HCT116 (cell line): Measurements from ENCODE around the gene MTIF3. TPM values are rescaled to one million over a fixed set of nuclear protein-coding genes. Genes with fewer than 3 reads are reported as not detected.

Source experiments
- ATAC-seq: fragments of 200-7000 bp; cut with Tn5 transposase; 2 replicates; pipeline ENCODE4 v1.9.1; 2020; ENCODE audit warnings: mild to moderate bottlenecking, moderate library complexity
- BruUV-seq: library from RNA; stranded (reverse); fragments of 400-500 nt; replicated peaks from 2 replicates; lab custom pipeline; 2021; lab: Mats Ljungman, UMichigan
- CTCF ChIA-PET: fragments of 300-600 bp; sonication (Branson Sonifier 250); formaldehyde crosslinking; loops from one replicate; lab custom pipeline; 2021; ENCODE audit warnings: antibody characterized with exemption; lab: Charles Lee
- POLR2A ChIA-PET: fragments of 300-600, 350-600 bp; sonication (Branson Sonifier 250); formaldehyde crosslinking; loops from one replicate; lab custom pipeline; 2021; ENCODE audit warnings: antibody characterized with exemption; lab: Charles Lee
- RAD21 ChIA-PET, 2 experiments: fragments of 300-600 bp; sonication (Branson Sonifier 250); formaldehyde crosslinking; loops; one replicate each; lab custom pipeline; 2023; ENCODE audit warnings: low total read pairs in 2 of 2; ENCODE audit not compliant: uncharacterized antibody in 2 of 2, unreplicated experiment in 2 of 2, low non-redundant PET in 1 of 2; lab: Charles Lee
- DNase-seq: peaks from one replicate; pipeline ENCODE4 v3.0.0-alpha.2; 2010; ENCODE audit warnings: low read depth, low spot score
- H2AFZ ChIP-seq: fragments of 200-600 bp; shearing (Covaris generic), sonication (generic); 2 replicates; pipeline ENCODE4 v1.6.1; 2017; ENCODE audit warnings: low read depth, mixed run types, mixed read lengths, antibody characterized with exemption, low read length; ENCODE audit not compliant: poor library complexity, severe bottlenecking
- H3K27ac ChIP-seq: 2 replicates; pipeline ENCODE4 v1.5.1; 2012; ENCODE audit warnings: low read depth, low read length
- H3K27me3 ChIP-seq: fragments of 200-600 bp; sonication (generic); 2 replicates; pipeline ENCODE4 v1.6.1; 2016; ENCODE audit warnings: mixed run types, low read length, mixed read lengths; ENCODE audit not compliant: insufficient read depth
- H3K36me3 ChIP-seq, 2 experiments: fragments of 200-500 bp in 1 of 2; fragments of 200-600 bp in 1 of 2; sonication (Bioruptor generic) in 1 of 2; sonication (generic) in 1 of 2; 2 replicates each; pipeline versions ENCODE4 v1.5.1 to v1.6.1; 2014 to 2016; ENCODE audit warnings: low read length in 2 of 2, inconsistent platforms in 1 of 2, mixed read lengths in 1 of 2, mixed run types in 1 of 2; ENCODE audit not compliant: insufficient read depth in 2 of 2, control insufficient read depth in 1 of 2
- H3K4me1 ChIP-seq, 2 experiments: fragments of 200-600 bp in 1 of 2; sonication (generic) in 1 of 2; 2 replicates each; pipeline versions ENCODE4 v1.5.1 to v1.6.1; 2012 to 2017; ENCODE audit warnings: low read length in 2 of 2, inconsistent platforms in 1 of 2, mild to moderate bottlenecking in 1 of 2, mixed read lengths in 1 of 2, mixed run types in 1 of 2, moderate library complexity in 1 of 2; ENCODE audit not compliant: insufficient read depth in 2 of 2, control insufficient read depth in 1 of 2
- H3K4me2 ChIP-seq: fragments of 200-600 bp; sonication (generic); 2 replicates; pipeline ENCODE4 v1.6.1; 2017; ENCODE audit warnings: mixed run types, low read length, mixed read lengths
- H3K4me3 ChIP-seq, 2 experiments: fragments of 200-600 bp in 1 of 2; sonication (generic) in 1 of 2; replicated peaks in 1 of 2; 2 replicates each; pipeline ENCODE4 v1.5.1; 2011 to 2016; ENCODE audit warnings: low read length in 2 of 2, control low read depth in 1 of 2, low read depth in 1 of 2, mild to moderate bottlenecking in 1 of 2, mixed read lengths in 1 of 2, mixed run types in 1 of 2
- H3K79me2 ChIP-seq: fragments of 200-600 bp; sonication (generic); 2 replicates; pipeline ENCODE4 v1.6.1; 2017; ENCODE audit warnings: mild to moderate bottlenecking, mixed run types, low read length, moderate library complexity, mixed read lengths; ENCODE audit not compliant: insufficient read depth
- H3K9ac ChIP-seq: fragments of 200-600 bp; sonication (generic); 2 replicates; pipeline ENCODE4 v1.6.1; 2016; ENCODE audit warnings: low read length, mixed read lengths
- H3K9me2 ChIP-seq: fragments of 200-600 bp; sonication (generic), shearing (Covaris generic); 2 replicates; pipeline ENCODE4 v1.6.1; 2017; ENCODE audit warnings: mixed run types, mild to moderate bottlenecking, moderate library complexity; ENCODE audit not compliant: insufficient read depth
- H3K9me3 ChIP-seq, 2 experiments: fragments of 200-500 bp in 1 of 2; fragments of 200-600 bp in 1 of 2; sonication (Bioruptor generic) in 1 of 2; sonication (generic) in 1 of 2; 2 replicates each; pipeline ENCODE4 v1.6.1; 2014 to 2017; ENCODE audit warnings: low read length in 2 of 2, mixed read lengths in 2 of 2, inconsistent platforms in 1 of 2, low read depth in 1 of 2, mild to moderate bottlenecking in 1 of 2, mixed run types in 1 of 2, moderate library complexity in 1 of 2; ENCODE audit not compliant: control insufficient read depth in 1 of 2, insufficient read depth in 1 of 2
- H4K20me1 ChIP-seq: fragments of 200-600 bp; sonication (generic), shearing (Covaris generic); 2 replicates; pipeline ENCODE4 v1.6.1; 2017; ENCODE audit warnings: mixed run types, mild to moderate bottlenecking, moderate library complexity; ENCODE audit not compliant: insufficient read depth
- CBX3 ChIP-seq: IDR thresholded peaks from 2 replicates; pipeline ENCODE4 v1.6.1; 2012; ENCODE audit warnings: low read depth
- CTCF ChIP-seq, 3 experiments: fragments of 200-600 bp in 1 of 3; sonication (generic) in 1 of 3; IDR thresholded peaks in 2 of 3; conservative IDR thresholded peaks in 1 of 3; 2 replicates each; pipeline ENCODE4 v1.5.1; 2012 to 2017; ENCODE audit warnings: low read depth in 2 of 3, low read length in 2 of 3, antibody characterized with exemption in 1 of 3, borderline replicate concordance in 1 of 3, control low read depth in 1 of 3, mild to moderate bottlenecking in 1 of 3, mixed read lengths in 1 of 3, mixed run types in 1 of 3, moderate library complexity in 1 of 3; ENCODE audit not compliant: insufficient read depth in 1 of 3
- POLR2AphosphoS5 ChIP-seq: IDR thresholded peaks from 2 replicates; pipeline ENCODE4 v1.6.1; 2011; ENCODE audit warnings: mild to moderate bottlenecking, low read depth, low read length, moderate library complexity
- REST ChIP-seq: IDR thresholded peaks from 2 replicates; pipeline ENCODE4 v1.6.1; 2012; ENCODE audit warnings: low read depth
- SIN3A ChIP-seq: IDR thresholded peaks from 2 replicates; pipeline ENCODE4 v1.6.1; 2012; ENCODE audit warnings: low read depth
- ZFX ChIP-seq: fragments of 450-650 bp; IDR thresholded peaks from 2 replicates; pipeline ENCODE4 v1.6.1; 2017
- ZNF274 ChIP-seq: fragments of 200-500 bp; sonication (Bioruptor generic); IDR thresholded peaks from 2 replicates; pipeline ENCODE4 v1.6.1; 2014; ENCODE audit warnings: mild to moderate bottlenecking, low read depth, low read length, inconsistent platforms
- intact Hi-C: fragments of 100-400 bp; cut with micrococcal nuclease; formaldehyde crosslinking; loops from 2 replicates; pipeline ENCODE4 v1.10.0; 2022
- total RNA-seq: library from RNA; stranded (reverse); gene quantifications from one replicate; pipeline ENCODE4 v1.2.1, GENCODE V29; 2021; ENCODE audit not compliant: unreplicated experiment

The MTIF3 gene
- total RNA-seq, 1 experiment from 2014 or later = 27.8 TPM

- Histone ChIP-seq H2AFZ (no peak overlapping the region), H4K20me1 (no peaks in the 10 kb centered on the region), H3K9me3 (no peaks in the 10 kb centered on the region), H3K4me3 (no peak overlapping the region), H3K9me2 (no peaks in the 10 kb centered on the region), H3K4me2 (no peak overlapping the region), H3K27me3 (no peaks in the 10 kb centered on the region), H3K4me1 (peaks cover 0 to 5% of the 10 kb centered on the region in 2 experiments; a peak in 2 of 4 replicates), H3K79me2 (no peaks in the 10 kb centered on the region), H3K9ac (no peak overlapping the region), H3K36me3 (no peaks in the 10 kb centered on the region), H3K27ac (no peak overlapping the region)
- CTCF ChIA-PET = no interaction called here
- no TSS peak for BruUV-seq
- ATAC-seq (no peak), DNase-seq (no peak)
- TF ChIP-seq REST (no peak), POLR2AphosphoS5 (no peak), CBX3 (no peak), CTCF (IDR thresholded peaks at IDR 0.05 in 2 of 3, conservative IDR thresholded peaks at IDR 0.05 in 1 of 3; ENCODE audit: borderline replicate concordance in 1 of 3, insufficient read depth in 1 of 3, low read depth in 2 of 3, low read length in 2 of 3) (no peak), ZNF274 (no peak), ZFX (no peak), SIN3A (no peak)
- POLR2A ChIA-PET = no interaction called here
- RAD21 ChIA-PET = no interaction called here
- intact Hi-C loops = no loop called here
These were observed 46.5 kb downstream of the MTIF3 start for GRCh38 chr13:27403727-27404385.
